ENCODE results near the gene DLL1.
A peak's percentile ranks its signal among the peaks of the same experiment; 100 is the strongest.

DLL1 gene

DNA sequence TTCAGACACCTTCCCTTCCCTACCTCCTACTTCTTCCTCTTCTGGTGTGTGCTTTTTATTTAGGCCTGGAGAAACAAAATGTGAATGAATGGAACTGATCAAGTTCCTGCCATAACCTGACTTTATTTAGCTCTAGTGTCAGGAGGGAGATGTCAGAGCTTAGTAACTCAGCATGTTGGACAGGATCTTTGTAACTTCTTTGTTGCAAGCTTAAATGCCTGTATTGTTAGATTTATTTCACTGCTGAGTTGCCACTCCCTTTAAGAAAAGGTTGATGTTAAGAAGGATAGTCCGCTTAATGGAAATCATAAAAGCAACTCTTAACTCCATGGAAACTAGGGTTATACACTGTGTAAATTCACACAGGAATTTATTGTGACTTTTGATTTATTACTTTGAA is 17.9 kb upstream of the DLL1 start:
- H3K9ac ChIP-seq (ENCODE audit: low read length in 5 of 5) = peak overlapping the region in 1 of 5 donors; percentile 38
- H3K27ac ChIP-seq (ENCODE audit: low read depth, low read length) = no peak overlapping the region
- no peak overlapping the region for H3K4me3 ChIP-seq (ENCODE audit: low read depth in 1 of 5, low read length in 5 of 5)
- no peaks in the 10 kb centered on the region for H3K36me3 ChIP-seq (ENCODE audit: control insufficient read depth in 5 of 5, insufficient read depth in 5 of 5, low read length in 5 of 5)
- no peaks in the 10 kb centered on the region for H3K9me3 ChIP-seq (ENCODE audit: control insufficient read depth in 5 of 5, low read length in 5 of 5)
- H3K27me3 ChIP-seq (ENCODE audit: control insufficient read depth in 5 of 5, insufficient read depth in 4 of 5, low read length in 5 of 5) = no peaks in the 10 kb centered on the region
- H3K4me1 ChIP-seq (ENCODE audit: control insufficient read depth in 5 of 5, insufficient read depth in 5 of 5, low read length in 5 of 5) = peaks cover 9 to 37% (median 34%) of the 10 kb centered on the region in 5 donors

DNA sequence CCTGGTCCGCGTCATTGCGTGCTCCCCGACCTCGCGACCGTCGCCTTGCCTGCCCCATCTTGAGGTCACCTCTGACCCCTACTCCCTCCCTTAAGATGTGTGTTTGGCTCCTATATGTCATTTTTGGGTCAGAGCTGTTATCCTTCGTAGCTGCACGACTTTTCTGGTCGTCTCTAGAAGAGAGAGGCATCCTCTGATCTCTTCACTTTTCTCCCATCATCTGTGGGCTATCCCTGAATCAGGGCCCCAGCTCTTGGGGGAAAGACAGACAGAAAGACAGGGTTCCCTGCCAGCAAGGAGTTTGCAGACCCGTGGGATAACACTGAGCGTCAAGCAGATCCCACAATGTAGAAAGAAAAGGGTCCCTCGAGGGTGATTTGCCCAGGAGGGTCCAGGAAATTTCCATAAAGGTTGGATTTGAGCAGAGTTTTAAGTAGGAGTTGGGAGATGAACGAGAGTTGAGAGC is 16.2 kb upstream of the DLL1 start:
- peaks cover 9 to 37% (median 34%) of the 10 kb centered on the region in 5 donors for H3K4me1 ChIP-seq (ENCODE audit: control insufficient read depth in 5 of 5, insufficient read depth in 5 of 5, low read length in 5 of 5)
- no peaks in the 10 kb centered on the region for H3K9me3 ChIP-seq (ENCODE audit: control insufficient read depth in 5 of 5, low read length in 5 of 5)
- no peaks in the 10 kb centered on the region for H3K36me3 ChIP-seq (ENCODE audit: control insufficient read depth in 5 of 5, insufficient read depth in 5 of 5, low read length in 5 of 5)
- H3K27ac ChIP-seq (ENCODE audit: low read depth, low read length) = peak overlapping the region; percentile 81
- no peaks in the 10 kb centered on the region for H3K27me3 ChIP-seq (ENCODE audit: control insufficient read depth in 5 of 5, insufficient read depth in 4 of 5, low read length in 5 of 5)
- peak overlapping the region; percentile 53 to 99 (median 94) for H3K9ac ChIP-seq (ENCODE audit: low read length in 5 of 5)
- H3K4me3 ChIP-seq (ENCODE audit: low read depth in 1 of 5, low read length in 5 of 5) = peak overlapping the region; percentile 89 to 97 (median 92)

DNA sequence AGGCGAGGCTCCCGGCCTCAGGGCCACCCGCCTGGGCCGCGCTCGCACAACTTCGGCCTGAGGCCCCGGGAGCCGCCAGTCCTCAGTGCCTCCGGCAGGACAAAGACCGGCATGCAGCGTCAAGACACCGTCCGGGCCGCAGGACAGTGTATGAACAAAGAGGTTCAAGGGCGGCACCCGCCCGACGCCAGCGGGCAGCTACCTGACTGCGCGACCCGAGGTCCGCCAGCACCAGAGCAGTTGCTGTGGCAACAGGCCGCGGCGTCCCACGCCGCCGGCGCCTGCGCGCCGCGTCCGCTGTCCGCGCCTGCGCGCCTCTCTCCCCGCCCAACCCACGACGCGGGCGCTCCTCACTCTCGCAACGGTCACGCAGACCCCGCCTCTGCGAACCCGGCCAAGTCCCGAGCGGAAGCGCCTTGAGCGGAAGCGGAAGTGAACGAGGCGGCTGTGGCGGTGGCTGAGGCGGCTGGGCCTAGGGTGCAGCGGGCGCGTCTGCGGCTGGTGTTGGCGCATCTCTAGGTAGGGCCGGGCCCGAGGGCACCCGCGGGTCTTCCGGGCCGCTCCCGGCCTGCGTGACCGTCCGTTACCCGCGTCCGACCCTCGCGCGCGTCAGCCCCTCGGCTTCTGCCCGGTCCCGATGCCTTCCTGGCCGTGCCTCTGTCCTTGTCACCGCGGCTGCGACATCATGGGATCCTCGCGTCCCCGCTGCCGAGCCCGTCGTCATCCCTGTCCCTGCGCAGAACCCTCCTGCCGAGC is 15.6 kb upstream of the DLL1 start, which contains the start of gene FAM120B:
Gene FAM120B (plus strand): TSS at position 435 of the 756 bp plus-strand sequence. CDS start 10,633 bp downstream, outside the sequence.
- Histone ChIP-seq H3K9me3 (ENCODE audit: control insufficient read depth in 5 of 5, low read length in 5 of 5) (no peaks in the 10 kb centered on the region), H3K9ac (ENCODE audit: low read length in 5 of 5) (peak within 1 kb of the TSS; percentile 53 to 99 (median 94)), H3K36me3 (ENCODE audit: control insufficient read depth in 5 of 5, insufficient read depth in 5 of 5, low read length in 5 of 5) (no peaks in the 10 kb centered on the region), H3K4me1 (ENCODE audit: control insufficient read depth in 5 of 5, insufficient read depth in 5 of 5, low read length in 5 of 5) (peaks cover 9 to 37% (median 34%) of the 10 kb centered on the region in 5 donors), H3K27me3 (ENCODE audit: control insufficient read depth in 5 of 5, insufficient read depth in 4 of 5, low read length in 5 of 5) (no peaks in the 10 kb centered on the region), H3K27ac (ENCODE audit: low read depth, low read length) (peak within 1 kb of the TSS; percentile 81), H3K4me3 (ENCODE audit: low read depth in 1 of 5, low read length in 5 of 5) (peak within 1 kb of the TSS; percentile 89 to 97 (median 92))

DNA sequence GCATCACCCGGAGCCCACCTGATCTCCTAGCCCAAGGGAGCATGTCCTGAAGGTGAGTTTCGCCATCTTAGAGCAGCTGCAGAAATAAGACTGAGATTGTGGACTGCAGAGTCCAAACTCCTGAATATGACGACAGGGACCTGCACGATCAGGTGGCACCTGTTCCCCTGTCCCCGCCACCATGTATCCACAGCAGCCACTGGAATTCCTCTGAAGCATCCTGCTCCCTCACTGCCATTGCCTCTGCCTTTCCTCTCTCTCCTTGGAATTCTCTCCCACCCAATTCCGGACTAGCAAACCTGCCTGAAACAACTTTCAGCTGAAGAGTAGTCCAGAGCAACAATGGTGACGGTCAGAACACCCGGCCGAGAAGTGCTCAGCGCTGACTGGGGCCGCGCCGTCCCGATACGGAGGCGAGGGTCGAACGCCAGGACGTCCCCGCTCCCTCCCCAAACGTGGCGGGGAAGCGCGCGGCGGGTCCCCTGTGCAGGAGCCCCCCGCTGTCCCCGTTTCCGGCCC is 15.0 kb upstream of the DLL1 start:
- H3K36me3 ChIP-seq (ENCODE audit: control insufficient read depth in 5 of 5, insufficient read depth in 5 of 5, low read length in 5 of 5) = no peaks in the 10 kb centered on the region
- H3K4me3 ChIP-seq (ENCODE audit: low read depth in 1 of 5, low read length in 5 of 5) = peak overlapping the region; percentile 80 to 97 (median 90)
- peak overlapping the region in 4 of 5 donors; percentile 69 to 79 (median 72) for H3K9ac ChIP-seq (ENCODE audit: low read length in 5 of 5)
- H3K27me3 ChIP-seq (ENCODE audit: control insufficient read depth in 5 of 5, insufficient read depth in 4 of 5, low read length in 5 of 5) = no peaks in the 10 kb centered on the region
- peak overlapping the region; percentile 64 for H3K27ac ChIP-seq (ENCODE audit: low read depth, low read length)
- H3K4me1 ChIP-seq (ENCODE audit: control insufficient read depth in 5 of 5, insufficient read depth in 5 of 5, low read length in 5 of 5) = peaks cover 9 to 37% (median 33%) of the 10 kb centered on the region in 5 donors
- no peaks in the 10 kb centered on the region for H3K9me3 ChIP-seq (ENCODE audit: control insufficient read depth in 5 of 5, low read length in 5 of 5)

DNA sequence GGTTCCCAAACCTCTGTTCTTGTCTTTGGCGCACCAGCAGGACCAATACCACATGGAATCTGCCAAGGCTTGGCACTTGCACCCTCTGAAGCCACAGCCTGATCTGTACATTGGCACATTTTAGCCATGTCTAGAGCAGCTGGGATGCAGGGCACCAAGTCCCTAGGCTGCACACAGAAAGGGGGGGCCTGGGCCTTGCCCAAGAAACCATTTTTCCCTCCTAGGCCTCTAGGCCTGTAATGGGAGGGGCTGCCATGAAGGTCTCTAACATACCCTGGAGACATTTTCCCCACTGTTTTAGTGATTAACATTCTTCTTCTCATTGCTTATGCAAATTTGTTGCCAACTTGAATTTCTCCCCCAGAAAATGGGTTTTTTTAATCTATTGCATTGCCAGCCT is 10.3 kb upstream of the DLL1 start:
- no peaks in the 10 kb centered on the region for H3K9me3 ChIP-seq (ENCODE audit: control insufficient read depth in 5 of 5, low read length in 5 of 5)
- peaks cover 3 to 19% (median 8%) of the 10 kb centered on the region in 5 donors for H3K4me1 ChIP-seq (ENCODE audit: control insufficient read depth in 5 of 5, insufficient read depth in 5 of 5, low read length in 5 of 5)
- H3K27me3 ChIP-seq (ENCODE audit: control insufficient read depth in 5 of 5, insufficient read depth in 4 of 5, low read length in 5 of 5) = peaks cover 6 to 12% (median 10%) of the 10 kb centered on the region in 5 donors
- no peaks in the 10 kb centered on the region for H3K36me3 ChIP-seq (ENCODE audit: control insufficient read depth in 5 of 5, insufficient read depth in 5 of 5, low read length in 5 of 5)
- no peak overlapping the region for H3K4me3 ChIP-seq (ENCODE audit: low read depth in 1 of 5, low read length in 5 of 5)
- no peak overlapping the region for H3K27ac ChIP-seq (ENCODE audit: low read depth, low read length)
- no peak overlapping the region for H3K9ac ChIP-seq (ENCODE audit: low read length in 5 of 5)

DNA sequence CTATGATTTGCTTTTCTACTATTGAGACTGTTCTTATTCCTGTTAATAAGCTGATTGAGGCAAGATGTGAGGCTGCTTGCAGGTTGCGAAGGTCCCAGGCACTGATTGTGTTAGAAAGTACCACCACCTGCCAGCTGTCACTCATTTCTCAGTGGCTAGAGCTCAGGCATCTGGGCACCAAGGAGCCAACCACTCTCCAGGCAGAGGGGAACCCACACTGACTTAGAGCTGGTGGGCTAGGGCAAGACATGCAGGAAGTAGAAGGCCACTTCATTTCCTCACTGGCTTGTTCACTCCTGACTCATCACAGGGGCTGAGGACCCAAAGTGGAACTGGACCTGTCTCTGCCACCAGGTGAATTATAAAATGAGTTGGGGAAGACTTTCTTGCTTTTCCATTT is 7.8 kb upstream of the DLL1 start:
- Histone ChIP-seq H3K4me3 (ENCODE audit: low read depth in 1 of 5, low read length in 5 of 5) (no peak overlapping the region), H3K4me1 (ENCODE audit: control insufficient read depth in 5 of 5, insufficient read depth in 5 of 5, low read length in 5 of 5) (peaks cover 0 to 29% (median 16%) of the 10 kb centered on the region in 5 donors), H3K27ac (ENCODE audit: low read depth, low read length) (no peak overlapping the region), H3K9ac (ENCODE audit: low read length in 5 of 5) (no peak overlapping the region), H3K27me3 (ENCODE audit: control insufficient read depth in 5 of 5, insufficient read depth in 4 of 5, low read length in 5 of 5) (peaks cover 12 to 33% (median 27%) of the 10 kb centered on the region in 5 donors), H3K9me3 (ENCODE audit: control insufficient read depth in 5 of 5, low read length in 5 of 5) (no peaks in the 10 kb centered on the region), H3K36me3 (ENCODE audit: control insufficient read depth in 5 of 5, insufficient read depth in 5 of 5, low read length in 5 of 5) (no peaks in the 10 kb centered on the region)

DNA sequence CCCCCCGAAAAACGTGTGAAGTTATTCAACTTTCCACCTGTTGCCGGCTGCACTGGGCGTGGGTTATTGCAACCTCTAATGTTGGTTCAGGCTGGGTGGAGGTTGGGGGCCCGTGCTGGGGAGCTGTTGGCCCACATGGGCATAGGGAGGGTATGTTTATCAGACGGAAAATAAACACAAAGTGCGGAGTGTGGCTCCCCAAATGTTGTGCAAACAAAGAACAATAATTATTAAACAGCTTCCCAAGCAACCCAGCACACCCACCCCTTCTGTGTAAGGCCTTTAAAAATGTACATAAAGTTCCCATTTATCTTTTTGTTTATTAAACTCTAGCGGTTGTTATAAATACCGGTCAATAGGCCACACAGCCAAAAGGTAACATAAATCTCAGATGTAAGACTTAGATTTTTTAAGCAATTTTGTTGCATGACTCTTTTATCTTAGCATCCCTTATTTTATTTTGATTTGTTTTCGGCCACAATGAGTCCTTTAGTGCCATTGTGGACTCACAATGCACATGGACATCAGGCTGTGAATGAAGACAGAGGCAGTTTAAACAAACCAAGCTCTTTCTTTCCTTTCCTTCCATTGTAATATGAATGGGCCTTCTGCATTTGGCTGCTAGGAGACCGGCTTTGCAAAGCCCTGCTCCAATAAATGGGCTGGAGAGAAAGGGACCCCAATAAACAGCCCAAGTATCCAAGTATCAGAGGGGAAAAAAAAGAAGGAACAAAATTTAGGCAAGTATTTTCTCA is 6.9 kb upstream of the DLL1 start:
- no peak overlapping the region for H3K9ac ChIP-seq (ENCODE audit: low read length in 5 of 5)
- H3K27ac ChIP-seq (ENCODE audit: low read depth, low read length) = no peak overlapping the region
- H3K27me3 ChIP-seq (ENCODE audit: control insufficient read depth in 5 of 5, insufficient read depth in 4 of 5, low read length in 5 of 5) = peaks cover 12 to 35% (median 32%) of the 10 kb centered on the region in 5 donors
- H3K36me3 ChIP-seq (ENCODE audit: control insufficient read depth in 5 of 5, insufficient read depth in 5 of 5, low read length in 5 of 5) = no peaks in the 10 kb centered on the region
- no peaks in the 10 kb centered on the region for H3K9me3 ChIP-seq (ENCODE audit: control insufficient read depth in 5 of 5, low read length in 5 of 5)
- H3K4me1 ChIP-seq (ENCODE audit: control insufficient read depth in 5 of 5, insufficient read depth in 5 of 5, low read length in 5 of 5) = peaks cover 0 to 34% (median 25%) of the 10 kb centered on the region in 5 donors
- no peak overlapping the region for H3K4me3 ChIP-seq (ENCODE audit: low read depth in 1 of 5, low read length in 5 of 5)

DNA sequence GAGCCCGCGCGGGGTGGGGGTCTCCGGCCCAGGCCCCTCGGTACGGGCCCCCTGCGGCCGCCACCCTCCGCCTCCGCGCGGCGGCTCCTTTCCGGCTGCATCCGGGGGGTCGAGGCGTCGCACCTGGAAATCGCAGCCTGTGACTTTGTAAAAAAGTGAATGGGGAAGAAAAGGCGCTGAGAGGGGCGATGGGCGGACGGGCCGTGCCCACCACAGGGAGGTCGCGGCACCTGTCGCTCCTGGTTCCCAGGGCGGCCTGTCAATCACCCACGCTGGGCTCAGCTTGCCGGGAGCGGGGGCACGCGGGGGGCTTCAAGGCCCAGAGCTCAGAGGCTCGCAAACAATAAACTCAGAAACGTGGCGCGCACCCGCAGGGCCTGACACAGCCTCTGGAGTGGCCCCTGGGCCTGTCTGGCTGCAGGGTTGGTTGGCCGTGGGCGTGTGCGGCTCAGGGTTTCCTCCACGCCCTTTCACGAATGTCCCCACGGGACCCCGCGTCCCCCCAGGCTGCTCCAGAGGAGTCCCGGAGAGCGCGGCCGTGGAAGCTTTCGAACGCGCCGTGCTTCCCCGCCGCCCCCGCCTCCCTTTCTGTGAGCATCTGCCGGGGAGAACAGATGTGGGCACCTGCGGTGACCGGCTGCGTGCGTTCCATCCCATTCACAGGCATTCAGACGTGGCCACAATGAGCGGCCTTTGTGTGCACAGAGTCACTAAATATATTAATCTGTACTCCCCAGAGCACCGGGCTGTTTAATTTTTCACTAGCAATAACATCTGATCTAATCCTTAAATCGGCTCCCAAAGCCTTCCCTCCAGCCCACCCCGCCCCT is 6.1 kb upstream of the DLL1 start:
- Histone ChIP-seq H3K9ac (ENCODE audit: low read length in 5 of 5) (peak overlapping the region in 1 of 5 donors; percentile 21), H3K27ac (ENCODE audit: low read depth, low read length) (no peak overlapping the region), H3K4me1 (ENCODE audit: control insufficient read depth in 5 of 5, insufficient read depth in 5 of 5, low read length in 5 of 5) (peaks cover 0 to 42% (median 33%) of the 10 kb centered on the region in 5 donors), H3K4me3 (ENCODE audit: low read depth in 1 of 5, low read length in 5 of 5) (no peak overlapping the region), H3K9me3 (ENCODE audit: control insufficient read depth in 5 of 5, low read length in 5 of 5) (no peaks in the 10 kb centered on the region), H3K36me3 (ENCODE audit: control insufficient read depth in 5 of 5, insufficient read depth in 5 of 5, low read length in 5 of 5) (no peaks in the 10 kb centered on the region), H3K27me3 (ENCODE audit: control insufficient read depth in 5 of 5, insufficient read depth in 4 of 5, low read length in 5 of 5) (peaks cover 16 to 41% (median 39%) of the 10 kb centered on the region in 5 donors)

DNA sequence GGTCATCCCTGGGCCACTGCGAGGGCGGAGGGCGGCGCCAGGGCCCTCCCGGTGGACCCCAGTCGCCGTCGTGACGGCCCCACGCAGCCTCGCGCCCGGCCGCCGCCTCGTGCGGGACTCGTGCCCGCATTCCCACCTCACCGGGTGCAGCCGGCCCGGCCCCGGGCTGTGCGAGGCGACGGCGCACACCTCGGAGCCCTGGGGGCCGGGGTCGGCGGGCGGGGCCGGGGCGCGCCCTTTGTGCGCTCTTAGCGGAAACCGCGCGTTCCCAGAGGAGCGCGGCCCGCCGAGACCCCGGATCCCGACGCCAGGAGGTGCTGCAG is 5.5 kb upstream of the DLL1 start:
- peaks cover 16 to 44% (median 40%) of the 10 kb centered on the region in 5 donors for H3K27me3 ChIP-seq (ENCODE audit: control insufficient read depth in 5 of 5, insufficient read depth in 4 of 5, low read length in 5 of 5)
- no peaks in the 10 kb centered on the region for H3K36me3 ChIP-seq (ENCODE audit: control insufficient read depth in 5 of 5, insufficient read depth in 5 of 5, low read length in 5 of 5)
- H3K27ac ChIP-seq (ENCODE audit: low read depth, low read length) = no peak overlapping the region
- H3K4me1 ChIP-seq (ENCODE audit: control insufficient read depth in 5 of 5, insufficient read depth in 5 of 5, low read length in 5 of 5) = peaks cover 0 to 48% (median 39%) of the 10 kb centered on the region in 5 donors
- no peak overlapping the region for H3K9ac ChIP-seq (ENCODE audit: low read length in 5 of 5)
- H3K9me3 ChIP-seq (ENCODE audit: control insufficient read depth in 5 of 5, low read length in 5 of 5) = no peaks in the 10 kb centered on the region
- H3K4me3 ChIP-seq (ENCODE audit: low read depth in 1 of 5, low read length in 5 of 5) = peak overlapping the region in 4 of 5 donors; percentile 42 to 69 (median 61)

All from subcutaneous abdominal adipose tissue (tissue), 5 donors.